GM18861 (cell line): ENCODE measurements around the gene CAMTA1.

Source experiments
- ATAC-seq: cut with Tn5 transposase; IDR thresholded peaks from one replicate; pipeline ENCODE4 v1.9.1; 2021; ENCODE audit not compliant: unreplicated experiment

CAMTA1 gene

GRCh38 chr1:7420098-7420445 is 634.8 kb downstream of the CAMTA1 start:
- no peak for ATAC-seq

GRCh38 chr1:7420470-7421100 is 635.3 kb downstream of the CAMTA1 start:
- ATAC-seq, result no peak

GRCh38 chr1:7421471-7422075 is 636.3 kb downstream of the CAMTA1 start:
- ATAC-seq, result no peak

GRCh38 chr1:7422081-7422480 is 636.8 kb downstream of the CAMTA1 start:
- no peak for ATAC-seq

GRCh38 chr1:7422561-7422960 is 637.3 kb downstream of the CAMTA1 start:
- no peak for ATAC-seq

GRCh38 chr1:7422966-7423365 is 637.7 kb downstream of the CAMTA1 start:
- ATAC-seq, result no peak

GRCh38 chr1:7424352-7424890 is 639.2 kb downstream of the CAMTA1 start:
- no peak for ATAC-seq

GRCh38 chr1:7425229-7425628 is 640.0 kb downstream of the CAMTA1 start:
- ATAC-seq, result no peak

GRCh38 chr1:7425771-7426170 is 640.5 kb downstream of the CAMTA1 start:
- ATAC-seq, result no peak

- no peak for ATAC-seq
Observed at GRCh38 chr1:7426780-7427604, 641.7 kb downstream of the CAMTA1 start.

GRCh38 chr1:7427605-7428300 is 642.5 kb downstream of the CAMTA1 start:
- ATAC-seq, result no peak

GRCh38 chr1:7429290-7429689 is 644.0 kb downstream of the CAMTA1 start:
- no peak for ATAC-seq

GRCh38 chr1:7430047-7430608 is 644.9 kb downstream of the CAMTA1 start:
- no peak for ATAC-seq

- ATAC-seq, result no peak
Observed at GRCh38 chr1:7430691-7431090, 645.4 kb downstream of the CAMTA1 start.

GRCh38 chr1:7432102-7432899 is 647.0 kb downstream of the CAMTA1 start:
- no peak for ATAC-seq

GRCh38 chr1:7432900-7433380 is 647.7 kb downstream of the CAMTA1 start:
- no peak for ATAC-seq

GRCh38 chr1:7434566-7434965 is 649.3 kb downstream of the CAMTA1 start:
- ATAC-seq, result no peak

GRCh38 chr1:7435276-7436055 is 650.2 kb downstream of the CAMTA1 start:
- no peak for ATAC-seq
